ENCODE data around the gene ANO8. TPM values are rescaled to one million over a fixed set of nuclear protein-coding genes. Genes with fewer than 3 reads are reported as not detected.
"Not testable (repeated sequence)": the region's sequence is repeated elsewhere in the genome, so short reads cannot be mapped to it uniquely, and the experiment has no call there.

Gene ANO8
- total RNA-seq, 4 donors from 2014 or later = 6.2 to 24.5 (median 9.9) TPM

DNA sequence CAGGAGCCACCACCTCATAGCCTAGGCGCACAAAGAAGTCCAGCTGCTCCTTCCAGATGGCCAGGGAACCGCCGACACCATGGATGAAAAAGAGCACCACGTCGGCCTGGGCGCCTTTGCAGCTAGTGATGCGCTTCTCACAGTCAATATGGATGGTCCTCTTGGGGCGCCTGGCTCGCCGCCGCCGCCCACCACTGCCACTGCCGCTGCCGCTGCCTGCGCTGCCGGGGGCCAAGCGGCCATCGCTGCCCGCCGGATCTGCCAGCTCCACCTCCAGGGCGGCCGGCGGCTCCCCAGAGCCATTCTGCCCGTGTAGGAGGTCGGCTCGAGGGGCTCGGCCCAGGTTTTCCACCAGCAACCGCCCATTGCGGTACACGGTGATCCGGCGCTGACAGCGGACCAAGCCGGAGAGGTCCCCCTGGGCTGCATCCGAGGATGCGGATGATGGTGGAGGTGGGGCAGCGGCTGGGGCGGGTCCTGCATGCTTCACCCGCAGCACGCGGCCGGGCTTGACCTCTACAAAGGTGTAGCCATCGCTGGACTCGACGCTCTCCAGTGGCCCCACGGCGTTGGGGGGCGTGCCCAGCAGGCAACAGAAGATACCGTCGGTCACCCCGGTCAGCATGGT lies 33.5 kb downstream of the ANO8 start:
- ATAC-seq (no peak), DNase-seq (no peak)
- Histone ChIP-seq H3K9me3 (no peaks in the 10 kb centered on the region), H3K27ac (no peak overlapping the region), H3K4me1 (peaks cover 23 to 30% of the 10 kb centered on the region in 2 donors), H3K36me3 (no peaks in the 10 kb centered on the region), H3K4me3 (no peak overlapping the region), H3K27me3 (no peaks in the 10 kb centered on the region)
- TF ChIP-seq, protein P1, sequence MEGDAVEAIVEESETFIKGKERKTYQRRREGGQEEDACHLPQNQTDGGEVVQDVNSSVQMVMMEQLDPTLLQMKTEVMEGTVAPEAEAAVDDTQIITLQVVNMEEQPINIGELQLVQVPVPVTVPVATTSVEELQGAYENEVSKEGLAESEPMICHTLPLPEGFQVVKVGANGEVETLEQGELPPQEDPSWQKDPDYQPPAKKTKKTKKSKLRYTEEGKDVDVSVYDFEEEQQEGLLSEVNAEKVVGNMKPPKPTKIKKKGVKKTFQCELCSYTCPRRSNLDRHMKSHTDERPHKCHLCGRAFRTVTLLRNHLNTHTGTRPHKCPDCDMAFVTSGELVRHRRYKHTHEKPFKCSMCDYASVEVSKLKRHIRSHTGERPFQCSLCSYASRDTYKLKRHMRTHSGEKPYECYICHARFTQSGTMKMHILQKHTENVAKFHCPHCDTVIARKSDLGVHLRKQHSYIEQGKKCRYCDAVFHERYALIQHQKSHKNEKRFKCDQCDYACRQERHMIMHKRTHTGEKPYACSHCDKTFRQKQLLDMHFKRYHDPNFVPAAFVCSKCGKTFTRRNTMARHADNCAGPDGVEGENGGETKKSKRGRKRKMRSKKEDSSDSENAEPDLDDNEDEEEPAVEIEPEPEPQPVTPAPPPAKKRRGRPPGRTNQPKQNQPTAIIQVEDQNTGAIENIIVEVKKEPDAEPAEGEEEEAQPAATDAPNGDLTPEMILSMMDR (IDR thresholded peaks at IDR 0.05 in 4 of 5, conservative IDR thresholded peaks at IDR 0.05 in 1 of 5) = no peak
- no peak for TF ChIP-seq POLR2A (IDR thresholded peaks at IDR 0.05)
- intact Hi-C loops (cut with DNase I; ENCODE audit: low total_unique reads) = no loop called here
- in situ Hi-C loops (cut with MboI; ENCODE audit: low sequenced_read_pairs in 4 of 4) = no loop called here

- H3K4me1 ChIP-seq = peaks cover 0 to 1% of the 10 kb centered on the region in 2 donors
- TF ChIP-seq, protein P1 (IDR thresholded peaks at IDR 0.05 in 4 of 5, conservative IDR thresholded peaks at IDR 0.05 in 1 of 5) = no peak
- H3K27me3 ChIP-seq = no peaks in the 10 kb centered on the region
- H3K4me3 ChIP-seq = no peak overlapping the region
- ATAC-seq (no peak), DNase-seq (no peak)
- no peak overlapping the region for H3K27ac ChIP-seq
- in situ Hi-C loops (cut with MboI; ENCODE audit: low sequenced_read_pairs in 4 of 4) = loop anchor here in 1 of 4 donors (25.0 kb wide), 1 partner anchor 535 kb away; no protein-coding TSS in a partner anchor
- no peaks in the 10 kb centered on the region for H3K9me3 ChIP-seq
- no peaks in the 10 kb centered on the region for H3K36me3 ChIP-seq
- intact Hi-C loops (cut with DNase I; ENCODE audit: low total_unique reads) = no loop called here
These were observed 37.7 kb downstream of the ANO8 start for GRCh38 chr19:17296976-17297375.

DNA sequence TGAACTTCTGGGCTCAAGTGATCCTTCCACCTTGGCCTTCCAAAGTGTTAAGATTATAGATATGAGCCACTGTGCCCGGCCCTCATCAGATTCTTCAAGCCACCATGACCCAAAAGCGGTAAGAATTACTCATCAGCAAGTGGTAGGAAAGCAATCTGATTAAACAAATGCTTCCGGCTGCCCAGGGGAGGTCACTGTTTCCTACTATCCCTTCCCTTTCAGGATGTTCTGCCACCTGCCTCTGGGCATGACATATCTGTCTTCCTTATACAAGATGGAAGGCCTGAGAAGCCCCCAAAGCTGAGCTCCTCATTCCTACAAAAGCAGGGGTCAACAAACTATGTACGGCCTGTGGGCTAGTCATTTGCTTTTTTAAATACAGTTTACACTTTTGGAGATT lies 38.4 kb downstream of the ANO8 start:
- TF ChIP-seq POLR2A (IDR thresholded peaks at IDR 0.05) = no peak
- TF ChIP-seq, protein P1 (IDR thresholded peaks at IDR 0.05 in 4 of 5, conservative IDR thresholded peaks at IDR 0.05 in 1 of 5) = no peak
- Histone ChIP-seq H3K27ac (no peak overlapping the region), H3K36me3 (no peaks in the 10 kb centered on the region), H3K27me3 (no peaks in the 10 kb centered on the region), H3K4me3 (no peak overlapping the region), H3K4me1 (no peaks in the 10 kb centered on the region), H3K9me3 (no peaks in the 10 kb centered on the region)
- DNase-seq = no peak
- intact Hi-C loops (cut with DNase I; ENCODE audit: low total_unique reads) (no loop called here), in situ Hi-C loops (cut with MboI; ENCODE audit: low sequenced_read_pairs in 4 of 4) (loop anchor here in 1 of 4 donors (25.0 kb wide), 1 partner anchor 534 kb away; no protein-coding TSS in a partner anchor)
- no peak for ATAC-seq

DNA sequence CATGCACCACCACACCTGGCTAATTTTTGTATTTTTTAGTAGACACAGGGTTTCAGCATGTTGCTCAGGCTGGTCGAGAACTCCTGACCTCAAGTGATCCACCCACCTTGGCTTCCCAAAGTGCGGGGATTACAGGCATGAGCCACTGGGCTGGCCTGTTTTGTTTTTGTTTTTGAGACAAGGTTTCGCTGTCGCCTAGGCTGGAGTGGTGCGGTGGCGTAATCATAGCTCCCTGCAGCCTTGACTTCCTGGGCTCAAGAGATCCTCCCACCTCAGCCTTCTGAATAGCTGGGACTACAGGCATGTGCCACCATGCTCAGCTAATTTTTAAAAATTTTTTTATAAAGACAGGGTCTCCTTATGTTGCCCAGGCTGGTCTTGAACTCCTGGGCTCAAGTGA lies 39.1 kb downstream of the ANO8 start:
- in situ Hi-C loops (cut with MboI; ENCODE audit: low sequenced_read_pairs in 4 of 4) = loop anchor here in 1 of 4 donors (25.0 kb wide), 1 partner anchor 533 kb away; no protein-coding TSS in a partner anchor
- H3K9me3 ChIP-seq; H3K27me3 ChIP-seq; ATAC-seq; H3K4me1 ChIP-seq; intact Hi-C loops (cut with DNase I; ENCODE audit: low total_unique reads); H3K27ac ChIP-seq; H3K36me3 ChIP-seq; DNase-seq; H3K4me3 ChIP-seq: not testable (repeated sequence)

DNA sequence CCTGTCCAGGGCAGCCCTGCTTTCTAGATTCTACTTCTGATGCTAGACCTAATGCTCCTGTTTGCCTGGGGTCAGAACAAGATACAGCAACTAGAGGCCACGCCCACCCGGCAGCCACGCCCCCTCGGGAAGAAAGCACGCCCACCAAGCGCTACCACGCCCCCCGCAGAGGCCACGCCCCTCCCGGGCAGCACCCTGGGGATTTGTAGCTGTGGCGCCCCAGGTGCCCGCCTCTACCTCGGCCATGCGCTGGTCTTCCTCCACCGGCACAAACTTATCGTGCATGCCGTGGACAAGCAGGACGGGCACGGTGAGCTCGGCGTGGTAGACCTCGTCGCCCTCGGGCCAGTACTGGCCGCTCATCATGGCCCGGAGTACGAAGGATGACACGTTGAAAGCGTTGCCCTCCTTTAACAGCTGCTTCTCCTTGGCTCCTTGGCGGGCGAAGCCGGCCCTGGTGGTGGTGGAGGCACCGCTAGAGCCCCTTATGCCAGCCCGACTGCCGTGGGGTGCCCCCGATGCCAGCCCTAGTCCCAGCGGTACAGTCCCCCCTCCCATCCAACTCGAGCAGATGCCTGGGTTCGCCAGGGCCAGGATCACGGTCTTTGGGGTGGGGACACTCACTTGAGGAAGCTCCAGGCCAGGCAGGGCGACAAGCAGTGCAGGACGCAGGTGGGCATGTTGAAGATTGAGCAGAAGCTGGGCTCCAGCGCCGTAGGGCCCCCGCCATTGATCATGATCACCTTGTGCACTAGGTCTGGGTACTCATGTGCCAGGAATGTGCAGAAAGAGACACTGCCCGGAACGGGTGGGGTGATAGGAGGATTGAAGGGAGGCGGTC lies 40.4 kb downstream of the ANO8 start:
- intact Hi-C loops (cut with DNase I; ENCODE audit: low total_unique reads) (no loop called here), in situ Hi-C loops (cut with MboI; ENCODE audit: low sequenced_read_pairs in 4 of 4) (loop anchor here in 1 of 4 donors (25.0 kb wide), 1 partner anchor 532 kb away; no protein-coding TSS in a partner anchor)
- Histone ChIP-seq H3K36me3 (no peaks in the 10 kb centered on the region), H3K27ac (no peak overlapping the region), H3K4me3 (no peak overlapping the region), H3K4me1 (peaks cover 0 to 11% of the 10 kb centered on the region in 2 donors), H3K9me3 (no peaks in the 10 kb centered on the region), H3K27me3 (no peaks in the 10 kb centered on the region)
- DNase-seq = no peak
- ATAC-seq = no peak
- no peak for TF ChIP-seq POLR2A (IDR thresholded peaks at IDR 0.05)
- TF ChIP-seq, protein P1 (IDR thresholded peaks at IDR 0.05 in 4 of 5, conservative IDR thresholded peaks at IDR 0.05 in 1 of 5) = no peak
